Daoy (cell line): ENCODE measurements around the gene JADE3. TPM values are rescaled to one million over a fixed set of nuclear protein-coding genes. Genes with fewer than 3 reads are reported as not detected.

ENCODE experiments used
- DNase-seq: peaks from one replicate; pipeline ENCODE4 v3.0.0-alpha.2; 2015; ENCODE audit warnings: low read depth
- total RNA-seq: library from RNA; depleted of rRNA; stranded (reverse); fragments of >200 nt; shearing (Covaris generic); gene quantifications from 2 replicates; pipeline ENCODE4 v1.2.3, GENCODE V29; 2014; rRNA removed

The JADE3 gene
- 9.7 and 15.8 TPM in 2 replicates for total RNA-seq

GRCh38 chrX:46912098-46912602, at the start of gene JADE3:
TSS of gene JADE3 (plus strand) at chrX:46912421. CDS start at chrX:46984895, 72,474 bp downstream.
- DNase-seq: peak; percentile 84

DNA sequence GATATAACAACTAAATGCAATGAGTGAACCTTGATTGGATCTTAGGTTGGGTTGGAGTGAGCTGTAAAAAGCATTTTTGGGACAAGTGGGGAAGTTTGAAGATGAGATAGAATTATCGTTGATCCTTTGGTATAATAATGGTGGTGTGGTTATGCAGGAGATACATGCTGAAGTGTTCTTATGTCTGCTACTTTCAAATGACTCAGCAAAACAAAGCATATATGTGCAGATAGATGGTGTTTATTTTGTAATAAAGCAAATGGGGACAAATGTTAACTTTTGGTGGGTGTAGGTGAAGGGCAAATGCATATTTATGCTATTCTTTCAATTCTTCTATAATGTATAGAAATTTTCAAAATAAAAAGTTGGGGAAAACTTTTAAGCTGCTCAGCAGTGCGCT, 49.1 kb upstream of the JADE3 start:
- no peak for DNase-seq

DNA sequence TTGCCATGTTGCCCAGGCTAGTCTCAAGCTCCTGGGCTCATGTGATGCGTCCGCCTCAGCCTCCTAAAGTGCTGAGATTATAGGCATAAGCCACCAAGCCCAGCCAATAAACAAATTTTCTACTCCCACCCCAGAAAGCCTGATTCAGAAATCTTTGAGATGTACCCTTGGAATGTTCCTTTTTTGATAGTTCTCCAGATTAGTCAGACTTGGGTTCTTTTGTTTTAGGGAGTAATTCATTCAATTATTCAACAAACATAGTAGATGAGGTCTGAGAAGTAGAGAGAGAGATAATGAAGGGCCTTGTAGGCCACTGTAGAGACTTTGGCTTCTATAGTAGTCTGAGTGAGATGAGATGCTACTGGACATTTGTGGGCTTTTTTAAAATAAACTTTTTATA, 47.6 kb upstream of the JADE3 start:
- no peak for DNase-seq

GRCh38 chrX:46865281-46865680, 46.9 kb upstream of the JADE3 start:
- DNase-seq: peak; percentile 7

DNA sequence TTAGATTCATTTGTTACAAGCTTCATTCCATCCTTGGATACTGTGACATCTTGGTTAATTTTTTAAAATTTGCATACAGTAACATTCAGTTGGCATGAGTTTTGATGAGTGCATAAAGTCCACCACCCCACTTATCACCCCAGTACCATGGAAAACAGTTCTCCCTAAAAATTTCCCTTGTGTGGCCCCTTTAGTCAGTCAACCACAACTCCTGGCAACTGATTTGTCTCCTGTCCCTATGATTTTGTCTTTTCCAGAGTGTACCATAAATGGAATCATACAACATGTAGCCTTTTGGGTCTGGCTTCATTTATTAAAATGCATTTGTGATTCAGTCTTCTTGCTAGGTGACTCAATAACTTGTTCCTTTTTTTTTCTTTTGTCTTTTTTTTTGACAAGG, 45.5 kb upstream of the JADE3 start:
- no peak for DNase-seq

GRCh38 chrX:46873746-46874145, 38.5 kb upstream of the JADE3 start:
- peak; percentile 10 for DNase-seq

- DNase-seq: no peak
These were observed 35.3 kb upstream of the JADE3 start for GRCh38 chrX:46876901-46877300.

GRCh38 chrX:46882266-46882665, 30.0 kb upstream of the JADE3 start:
- DNase-seq: no peak

GRCh38 chrX:46884799-46885198, 27.4 kb upstream of the JADE3 start:
- no peak for DNase-seq

DNA sequence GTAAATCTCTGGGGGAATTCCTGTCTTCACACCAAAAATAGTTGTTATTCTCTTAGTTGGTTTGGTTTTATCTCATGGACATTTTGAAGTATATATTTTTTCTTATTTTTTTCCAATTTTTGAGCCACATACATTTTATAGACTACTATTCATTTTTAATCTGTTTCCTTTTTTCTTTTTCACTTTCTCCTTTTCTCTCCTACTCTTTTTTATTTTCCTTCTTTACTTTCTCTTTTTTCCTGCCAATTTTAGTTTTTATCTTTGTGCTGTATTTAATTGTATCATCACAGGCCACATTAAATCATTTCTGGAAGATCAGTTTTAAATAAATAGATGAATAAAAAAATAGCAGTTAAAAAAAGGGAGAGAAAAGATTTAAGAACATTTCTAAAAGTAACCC, 14.0 kb upstream of the JADE3 start:
- no peak for DNase-seq

- DNase-seq: peak; percentile 82
These were observed 8.6 kb upstream of the JADE3 start for GRCh38 chrX:46903458-46904242.

DNA sequence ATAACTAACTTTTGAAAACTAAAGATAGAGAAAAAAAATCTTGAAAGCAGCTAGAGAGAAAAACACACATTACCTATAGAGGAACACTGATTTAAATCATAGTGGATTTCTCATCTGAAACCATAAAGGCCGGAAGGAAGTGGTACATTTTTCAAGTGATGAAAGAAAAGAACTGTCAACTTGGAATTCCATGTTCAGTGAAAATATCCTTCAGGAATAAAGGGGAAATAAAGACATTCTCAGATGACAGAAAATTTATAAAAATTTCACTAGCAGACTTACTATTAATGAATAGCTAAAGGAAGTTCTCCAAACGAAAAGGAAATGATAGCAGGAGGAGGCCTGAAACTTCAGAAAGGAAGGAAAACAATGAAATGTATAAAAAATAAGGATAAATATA, 7.6 kb upstream of the JADE3 start:
- DNase-seq: no peak

DNA sequence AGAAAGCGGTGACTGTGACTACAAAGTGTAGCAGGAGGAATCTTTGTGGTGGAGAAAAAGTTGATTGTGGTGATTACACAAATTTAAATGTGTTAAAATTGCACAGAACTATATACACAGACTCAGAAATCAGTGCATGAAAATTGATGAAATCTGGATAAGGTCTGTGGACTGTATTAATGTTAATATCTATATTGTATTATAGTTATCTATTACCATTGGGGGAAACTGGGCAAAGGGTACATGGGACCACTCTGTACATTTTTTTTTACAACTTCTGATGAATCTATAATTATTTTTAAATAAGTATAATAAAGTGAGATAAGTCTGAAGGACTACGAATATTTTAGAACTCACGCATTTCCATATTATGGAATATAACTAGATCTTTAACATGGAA, 1.8 kb upstream of the JADE3 start:
- DNase-seq: no peak

GRCh38 chrX:46912603-46913491, 626 bp downstream of the JADE3 start:
- peak; percentile 59 for DNase-seq

GRCh38 chrX:46913667-46914066, 1.4 kb downstream of the JADE3 start:
- peak; percentile 14 for DNase-seq

DNA sequence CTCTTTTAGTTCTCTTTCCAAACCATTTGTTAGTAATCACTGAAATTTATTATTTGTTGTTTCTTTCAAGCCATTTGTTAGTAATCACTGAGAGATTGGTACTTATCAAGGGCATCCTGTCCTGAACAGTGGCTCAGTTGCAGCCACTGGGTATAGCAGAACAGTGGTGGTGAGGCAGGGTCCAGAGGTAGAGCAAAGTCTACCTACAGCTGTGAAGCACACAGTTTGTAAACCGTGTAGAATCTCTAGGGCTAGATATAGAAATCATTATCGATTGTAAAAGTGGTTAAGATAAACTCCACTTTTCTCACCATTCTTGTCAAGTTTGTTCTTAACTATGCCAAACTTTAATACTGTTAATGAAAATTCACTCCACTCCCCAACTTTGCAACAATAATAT, 4.1 kb downstream of the JADE3 start:
- no peak for DNase-seq

DNA sequence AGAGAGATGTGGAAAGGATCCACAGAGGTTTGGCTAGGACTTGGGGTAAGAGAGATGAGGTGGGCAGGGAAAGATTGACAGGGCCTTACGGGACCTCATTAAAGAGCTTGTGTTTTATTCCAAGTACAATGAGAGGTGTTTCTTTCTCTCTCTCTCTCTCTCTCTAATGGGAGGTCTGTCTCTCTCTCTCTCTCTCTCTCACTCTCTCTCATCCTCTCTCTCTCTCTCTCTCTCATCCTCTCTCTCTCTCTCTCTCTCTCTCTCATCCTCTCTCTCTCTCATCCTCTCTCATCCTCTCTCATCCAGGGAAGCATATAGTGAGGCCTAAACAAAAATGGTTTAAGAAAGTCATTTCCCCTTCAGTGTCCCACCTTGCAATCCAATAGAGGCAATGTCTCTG, 5.4 kb downstream of the JADE3 start:
- DNase-seq: no peak

- DNase-seq: no peak
These were observed 6.2 kb downstream of the JADE3 start for GRCh38 chrX:46918434-46918833.

- no peak for DNase-seq
These were observed 8.0 kb downstream of the JADE3 start for GRCh38 chrX:46920235-46920634.

- DNase-seq: no peak
These were observed 10.4 kb downstream of the JADE3 start for GRCh38 chrX:46922611-46923010.

DNA sequence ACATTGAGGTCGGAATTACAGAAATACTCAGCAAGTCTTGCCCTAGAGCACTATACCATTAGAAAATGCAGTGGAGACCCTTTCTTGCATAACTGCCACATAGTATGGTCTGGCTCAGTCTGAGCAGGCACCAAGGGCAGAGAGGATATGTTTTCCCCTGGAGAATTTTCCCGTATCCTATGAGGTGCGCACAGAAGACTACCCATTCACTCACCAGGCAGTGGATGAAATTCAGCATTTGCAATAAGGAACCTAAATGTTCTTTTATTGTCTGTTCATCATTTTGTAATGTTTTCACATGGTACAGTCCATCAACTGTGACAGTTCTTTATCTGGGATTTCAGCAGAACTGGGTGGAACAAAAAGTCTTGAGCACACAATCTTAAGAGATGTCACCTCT, 15.5 kb downstream of the JADE3 start:
- DNase-seq: no peak

DNA sequence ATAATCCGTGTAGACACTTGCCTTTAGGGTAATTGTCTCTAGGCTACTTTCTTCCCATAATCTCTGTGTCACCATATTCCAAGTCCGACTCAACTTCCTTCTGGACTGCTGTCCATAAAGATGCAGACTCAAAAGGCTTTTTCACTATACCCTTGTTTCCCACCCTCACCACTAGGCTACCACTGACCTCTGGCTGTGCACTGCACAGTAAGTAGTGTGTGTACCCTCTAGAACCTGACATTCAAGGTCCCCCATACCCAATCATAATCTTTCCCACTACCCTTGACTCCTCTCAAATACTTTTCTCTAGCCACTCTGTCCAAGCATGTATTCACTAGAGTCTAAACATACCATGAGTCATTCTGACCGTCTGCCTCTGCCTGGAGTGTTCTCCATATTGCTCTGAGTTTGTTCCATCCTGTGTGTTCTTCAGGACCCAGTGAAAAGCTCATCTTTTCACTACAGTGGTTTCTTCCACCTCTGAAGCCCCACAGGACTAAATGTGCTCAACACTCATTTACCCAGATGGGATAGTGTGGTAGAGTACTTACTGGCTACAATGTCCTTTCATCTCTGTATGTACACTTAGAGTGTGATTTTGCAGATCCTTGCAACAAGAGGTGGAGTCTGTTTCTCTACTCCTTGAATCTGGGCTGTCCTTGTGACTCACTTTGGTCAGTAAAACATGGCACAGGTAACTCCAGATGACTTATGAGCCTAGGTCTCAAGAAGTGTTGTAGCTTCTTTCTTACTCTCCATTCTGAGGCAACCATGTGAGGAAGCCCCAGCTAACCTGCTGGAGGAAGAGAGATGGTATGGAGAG, 17.4 kb downstream of the JADE3 start:
- peak; percentile 27 for DNase-seq
